HepG2 (cell line): ENCODE results near the gene ABCC10. TPM values are rescaled to one million over a fixed set of nuclear protein-coding genes. Genes with fewer than 3 reads are reported as not detected.

Source experiments
- ATAC-seq: fragments of 200-7000 bp; cut with Tn5 transposase; 3 replicates; pipeline ENCODE4 v1.9.1; 2020; ENCODE audit warnings: mild to moderate bottlenecking, moderate library complexity
- BruUV-seq: library from RNA; stranded (reverse); fragments of 400-500 nt; replicated peaks from 2 replicates; lab custom pipeline; 2021; lab: Mats Ljungman, UMichigan
- CTCF ChIA-PET: fragments of 300-600 bp; formaldehyde crosslinking; extraction: SDS; loops from one replicate; lab custom pipeline; 2021; ENCODE audit warnings: low total read pairs, inconsistent platforms, low intra/inter-chr PET ratio; lab: Yijun Ruan, JAX
- POLR2A ChIA-PET: fragments of 350-600 bp; sonication (Branson Sonifier 250); formaldehyde crosslinking; loops from one replicate; lab custom pipeline; 2020; ENCODE audit warnings: antibody characterized with exemption, inconsistent platforms; lab: Yijun Ruan, JAX
- DNase-seq: peaks from one replicate; pipeline ENCODE4 v3.0.0-alpha.2; 2015; ENCODE audit warnings: low spot score
- FAIRE-seq: peaks from 3 replicates; lab custom pipeline; 2011; peaks lifted over from hg19 to GRCh38; lab: Jason Lieb, UNC
- H2AFZ ChIP-seq: one replicate; pipeline ENCODE4 v1.6.1; 2011; ENCODE audit warnings: low read length, inconsistent platforms
- H3K27ac ChIP-seq: fragments of 300-600 bp; 3 replicates; pipeline ENCODE4 v1.8.0; 2011; ENCODE audit warnings: mixed run types, mild to moderate bottlenecking, mixed read lengths, low read length, inconsistent platforms; ENCODE audit not compliant: insufficient read depth; ENCODE audit errors: extremely low read length
- H3K27me3 ChIP-seq, 2 experiments: fragments of 200-600 bp in 1 of 2; 2 replicates in 1 of 2; 3 replicates in 1 of 2; pipeline versions ENCODE4 v1.6.0 to v1.8.0; 2011; ENCODE audit warnings: low read length in 2 of 2, mild to moderate bottlenecking in 2 of 2, moderate library complexity in 2 of 2, inconsistent platforms in 1 of 2; ENCODE audit not compliant: insufficient read depth in 2 of 2, control insufficient read depth in 1 of 2
- H3K36me3 ChIP-seq, 2 experiments: fragments of 200-600 bp in 1 of 2; replicated peaks in 1 of 2; 2 replicates in 1 of 2; 3 replicates in 1 of 2; pipeline versions ENCODE4 v1.5.1 to v1.8.0; 2011; ENCODE audit warnings: low read length in 2 of 2, inconsistent platforms in 1 of 2; ENCODE audit not compliant: insufficient read depth in 2 of 2, control insufficient read depth in 1 of 2
- H3K4me1 ChIP-seq: 2 replicates; pipeline ENCODE4 v1.5.1; 2012; ENCODE audit warnings: low read length, inconsistent platforms; ENCODE audit not compliant: insufficient read depth
- H3K4me2 ChIP-seq: 2 replicates; pipeline ENCODE4 v1.6.0; 2011; ENCODE audit warnings: low read depth, low read length, inconsistent platforms
- H3K4me3 ChIP-seq, 3 experiments: fragments of 200-600 bp in 1 of 3; sonication (generic), shearing (Covaris generic) in 1 of 3; replicated peaks in 1 of 3; 2 replicates each; pipeline ENCODE4 v1.5.1; 2011 to 2016; ENCODE audit warnings: low read length in 3 of 3, inconsistent platforms in 2 of 3, low read depth in 2 of 3, mild to moderate bottlenecking in 2 of 3, control low read depth in 1 of 3, mixed read lengths in 1 of 3; ENCODE audit not compliant: insufficient read depth in 1 of 3
- H3K79me2 ChIP-seq: one replicate; pipeline ENCODE4 v1.6.1; 2011; ENCODE audit warnings: low read length, inconsistent platforms; ENCODE audit not compliant: insufficient read depth
- H3K9ac ChIP-seq: 2 replicates; pipeline ENCODE4 v1.6.0; 2011; ENCODE audit warnings: mild to moderate bottlenecking, low read depth, low read length, inconsistent platforms; ENCODE audit not compliant: insufficient read depth
- H3K9me3 ChIP-seq: 2 replicates; pipeline ENCODE4 v1.5.1; 2012; ENCODE audit warnings: mild to moderate bottlenecking, low read length
- H4K20me1 ChIP-seq: 2 replicates; pipeline ENCODE4 v1.6.0; 2011; ENCODE audit warnings: inconsistent platforms, mild to moderate bottlenecking, low read length, moderate library complexity; ENCODE audit not compliant: insufficient read depth
- ARHGAP35 ChIP-seq: sonication (generic); formaldehyde crosslinking; IDR thresholded peaks from 2 replicates; pipeline ENCODE4 v1.9.0; 2022; ENCODE audit warnings: mild to moderate bottlenecking, inconsistent platforms, moderate library complexity, missing genetic modification reagents, borderline replicate concordance
- ATF7-NPFF ChIP-seq: sonication (generic); formaldehyde crosslinking; IDR thresholded peaks from 2 replicates; pipeline ENCODE4 v1.8.1; 2023; ENCODE audit warnings: mild to moderate bottlenecking, low read depth, missing genetic modification reagents, moderate library complexity
- NFE2 ChIP-seq: sonication (generic); formaldehyde crosslinking; IDR thresholded peaks from 2 replicates; pipeline ENCODE4 v1.4.0; 2020; ENCODE audit warnings: missing genetic modification reagents
- PAX8 ChIP-seq: sonication (generic); formaldehyde crosslinking; IDR thresholded peaks from 2 replicates; pipeline ENCODE4 v1.8.0; 2022; ENCODE audit warnings: mild to moderate bottlenecking, missing genetic modification reagents, borderline replicate concordance
- PHF5A ChIP-seq: IDR thresholded peaks from one replicate; pipeline ENCODE4 v1.6.1; 2018; ENCODE audit warnings: low read depth, missing genetic modification reagents; ENCODE audit not compliant: unreplicated experiment
- SP4 ChIP-seq: sonication (generic); formaldehyde crosslinking; IDR thresholded peaks from 2 replicates; pipeline ENCODE4 v1.8.1; 2023; ENCODE audit warnings: mild to moderate bottlenecking, missing genetic modification reagents
- THYN1 ChIP-seq: sonication (generic); formaldehyde crosslinking; IDR thresholded peaks from 2 replicates; pipeline ENCODE4 v1.8.1; 2023; ENCODE audit warnings: low read depth, mild to moderate bottlenecking, moderate library complexity, missing genetic modification reagents, borderline replicate concordance
- ZNF570 ChIP-seq: sonication (generic); formaldehyde crosslinking; IDR thresholded peaks from 2 replicates; pipeline ENCODE4 v1.4.0; 2020; ENCODE audit warnings: mild to moderate bottlenecking, missing genetic modification reagents, borderline replicate concordance
- WGBS: methylation state at CpG from one replicate; pipeline ENCODE4 v1.1.6; 2017; ENCODE audit warnings: low lambda C conversion rate; 5-methylcytosine and 5-hydroxymethylcytosine counted together
- in situ Hi-C: cut with HindIII; loops from 2 replicates; pipeline ENCODE4 v1.10.0; 2017; ENCODE audit warnings: low pct_unique_long_range_greater_than_20kb; ENCODE audit not compliant: extremely low pct_ligation_motif_present
- intact Hi-C: fragments of 100-400 bp; cut with micrococcal nuclease; formaldehyde crosslinking; loops from one replicate; pipeline ENCODE4 v1.10.0; 2022; ENCODE audit not compliant: unreplicated experiment
- polyA plus RNA-seq, 8 experiments: library from polyadenylated mRNA; depleted of rRNA in 3 of 8; stranded (reverse) in 7 of 8; unstranded in 1 of 8; fragments of >200 nt; fragmentation: Illumina TruSeq in 4 of 8; extraction: Trizol in 4 of 8; gene quantifications; 2 replicates each; pipeline versions ENCODE4 v1.2.1 to v1.2.3, GENCODE V29; 2011 to 2016; ENCODE audit warnings: low read depth in 4 of 8, missing spikeins in 1 of 8, mixed read lengths in 1 of 8; ENCODE audit not compliant: insufficient read depth in 1 of 8
- total RNA-seq, 5 experiments: library from RNA; depleted of rRNA; stranded (reverse); fragments of >200 nt; fragmentation: Illumina TruSeq; extraction: Trizol; gene quantifications; 2 replicates each; pipeline ENCODE4 v1.2.3, GENCODE V29; 2016; ENCODE audit warnings: low read depth in 1 of 5
- TF ChIP-seq, protein P1 (sequence below): IDR thresholded peaks from 2 replicates; pipeline ENCODE4 v1.6.1; 2016; ENCODE audit warnings: low read depth, missing genetic modification reagents, missing compliant biosample characterization
- TF ChIP-seq, protein P2 (sequence below): sonication (generic); formaldehyde crosslinking; IDR thresholded peaks from 2 replicates; pipeline ENCODE4 v1.4.0; 2020; ENCODE audit warnings: missing genetic modification reagents

Gene ABCC10
- total and polyA plus RNA-seq, 2 of the 13 experiments (the other 11 are each of a cell fraction or from before 2014, with no cell fraction given), result 16.0 to 24.3 TPM

DNA sequence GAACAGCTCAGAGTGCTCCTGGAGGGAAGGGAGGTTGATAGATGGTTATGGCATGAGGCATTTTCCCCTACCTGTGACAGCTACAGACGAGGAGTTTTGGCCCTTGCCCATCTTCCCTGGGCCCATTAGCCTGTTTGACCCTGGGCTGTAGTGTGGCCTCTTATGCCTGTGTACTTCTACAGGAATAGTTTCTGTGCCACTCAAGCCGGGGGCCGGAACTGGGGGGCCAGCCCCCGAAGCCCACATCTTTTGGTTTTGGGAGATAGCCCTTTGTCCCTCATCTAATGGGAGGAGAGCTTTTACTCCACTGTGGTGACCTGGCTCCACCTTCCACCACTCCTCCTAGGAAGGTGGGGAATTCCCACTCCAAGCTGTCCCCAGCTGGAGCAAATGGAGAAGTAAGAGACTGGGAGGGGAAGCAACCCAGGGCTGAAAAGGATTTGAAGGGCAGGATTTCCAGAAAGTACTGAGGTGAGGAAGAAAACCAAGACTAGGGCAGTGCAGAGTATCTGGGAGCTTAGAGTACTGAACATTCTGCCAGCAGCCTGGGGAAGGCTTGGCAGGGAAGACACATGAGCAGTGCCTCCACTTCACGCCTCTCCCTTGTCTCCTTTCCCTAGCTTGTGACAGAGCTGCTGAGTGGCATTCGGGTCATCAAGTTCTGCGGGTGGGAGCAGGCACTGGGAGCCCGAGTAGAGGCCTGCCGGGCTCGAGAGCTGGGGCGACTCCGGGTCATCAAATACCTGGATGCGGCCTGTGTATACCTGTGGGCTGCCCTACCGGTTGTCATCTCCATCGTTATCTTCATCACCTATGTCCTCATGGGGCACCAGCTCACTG is 6.9 kb downstream of the ABCC10 start (continued):
- TF ChIP-seq, protein P1, sequence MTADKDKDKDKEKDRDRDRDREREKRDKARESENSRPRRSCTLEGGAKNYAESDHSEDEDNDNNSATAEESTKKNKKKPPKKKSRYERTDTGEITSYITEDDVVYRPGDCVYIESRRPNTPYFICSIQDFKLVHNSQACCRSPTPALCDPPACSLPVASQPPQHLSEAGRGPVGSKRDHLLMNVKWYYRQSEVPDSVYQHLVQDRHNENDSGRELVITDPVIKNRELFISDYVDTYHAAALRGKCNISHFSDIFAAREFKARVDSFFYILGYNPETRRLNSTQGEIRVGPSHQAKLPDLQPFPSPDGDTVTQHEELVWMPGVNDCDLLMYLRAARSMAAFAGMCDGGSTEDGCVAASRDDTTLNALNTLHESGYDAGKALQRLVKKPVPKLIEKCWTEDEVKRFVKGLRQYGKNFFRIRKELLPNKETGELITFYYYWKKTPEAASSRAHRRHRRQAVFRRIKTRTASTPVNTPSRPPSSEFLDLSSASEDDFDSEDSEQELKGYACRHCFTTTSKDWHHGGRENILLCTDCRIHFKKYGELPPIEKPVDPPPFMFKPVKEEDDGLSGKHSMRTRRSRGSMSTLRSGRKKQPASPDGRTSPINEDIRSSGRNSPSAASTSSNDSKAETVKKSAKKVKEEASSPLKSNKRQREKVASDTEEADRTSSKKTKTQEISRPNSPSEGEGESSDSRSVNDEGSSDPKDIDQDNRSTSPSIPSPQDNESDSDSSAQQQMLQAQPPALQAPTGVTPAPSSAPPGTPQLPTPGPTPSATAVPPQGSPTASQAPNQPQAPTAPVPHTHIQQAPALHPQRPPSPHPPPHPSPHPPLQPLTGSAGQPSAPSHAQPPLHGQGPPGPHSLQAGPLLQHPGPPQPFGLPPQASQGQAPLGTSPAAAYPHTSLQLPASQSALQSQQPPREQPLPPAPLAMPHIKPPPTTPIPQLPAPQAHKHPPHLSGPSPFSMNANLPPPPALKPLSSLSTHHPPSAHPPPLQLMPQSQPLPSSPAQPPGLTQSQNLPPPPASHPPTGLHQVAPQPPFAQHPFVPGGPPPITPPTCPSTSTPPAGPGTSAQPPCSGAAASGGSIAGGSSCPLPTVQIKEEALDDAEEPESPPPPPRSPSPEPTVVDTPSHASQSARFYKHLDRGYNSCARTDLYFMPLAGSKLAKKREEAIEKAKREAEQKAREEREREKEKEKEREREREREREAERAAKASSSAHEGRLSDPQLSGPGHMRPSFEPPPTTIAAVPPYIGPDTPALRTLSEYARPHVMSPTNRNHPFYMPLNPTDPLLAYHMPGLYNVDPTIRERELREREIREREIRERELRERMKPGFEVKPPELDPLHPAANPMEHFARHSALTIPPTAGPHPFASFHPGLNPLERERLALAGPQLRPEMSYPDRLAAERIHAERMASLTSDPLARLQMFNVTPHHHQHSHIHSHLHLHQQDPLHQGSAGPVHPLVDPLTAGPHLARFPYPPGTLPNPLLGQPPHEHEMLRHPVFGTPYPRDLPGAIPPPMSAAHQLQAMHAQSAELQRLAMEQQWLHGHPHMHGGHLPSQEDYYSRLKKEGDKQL (CRISPR knock-in tag), result no peak
- TF ChIP-seq ARHGAP35 (CRISPR knock-in tag), result no peak
- TF ChIP-seq, all 625 proteins: peak for 1

DNA sequence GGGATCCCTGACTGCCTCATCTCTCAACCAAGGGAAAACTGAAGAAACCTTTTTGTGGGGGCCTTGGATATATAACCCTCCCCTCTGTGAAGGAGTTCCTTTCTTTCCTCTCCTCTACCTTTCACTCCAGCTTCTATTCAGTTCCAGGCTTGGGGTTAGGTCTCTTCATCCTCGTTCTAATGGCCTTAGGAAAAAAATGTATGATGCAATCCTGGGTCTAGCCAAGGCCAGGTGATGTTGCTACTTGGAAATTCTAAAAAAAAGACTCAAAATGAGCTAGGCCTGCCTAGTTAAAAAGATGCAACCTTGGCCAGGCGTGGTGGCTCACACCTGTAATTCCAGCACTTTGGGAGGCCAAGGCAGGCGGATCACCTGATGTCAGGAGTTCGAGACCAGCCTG is 7.6 kb downstream of the ABCC10 start:
- Histone ChIP-seq H3K9me3 (no peaks in the 10 kb centered on the region), H3K9ac (no peak overlapping the region), H3K79me2 (no peaks in the 10 kb centered on the region), H3K36me3 (peaks cover 3 to 11% of the 10 kb centered on the region in 2 experiments), H3K27ac (no peak overlapping the region), H3K4me1 (peaks cover 34% of the 10 kb centered on the region), H3K4me2 (no peak overlapping the region), H2AFZ (no peak overlapping the region), H3K4me3 (no peak overlapping the region), H4K20me1 (no peaks in the 10 kb centered on the region), H3K27me3 (no peaks in the 10 kb centered on the region)
- POLR2A ChIA-PET, result interaction anchor here (0.9 to 2.6 kb wide), 6 partner anchors 11 to 195 kb away, joined by 3 to 13 read pairs (median 8); partner anchors contain the start of genes GTPBP2 and TJAP1
- BruUV-seq, result no TSS peak
- DNase-seq, result no peak
- no peak for FAIRE-seq
- CTCF ChIA-PET, result no interaction called here
- no peak for ATAC-seq
- WGBS, result 83% methylated on average over 4 of the region's 4 CpGs
- intact Hi-C loops (loop anchor here (10.0 kb wide), 1 partner anchor 60 kb away; no protein-coding TSS in a partner anchor), in situ Hi-C loops (no loop called here)
- TF ChIP-seq ATF7-NPFF (no peak), THYN1 (no peak), NFE2 (CRISPR knock-in tag) (no peak), PHF5A (CRISPR knock-in tag) (no peak), PAX8 (no peak), SP4 (CRISPR knock-in tag) (no peak), ZNF570 (CRISPR knock-in tag) (no peak)
- TF ChIP-seq, protein P2, sequence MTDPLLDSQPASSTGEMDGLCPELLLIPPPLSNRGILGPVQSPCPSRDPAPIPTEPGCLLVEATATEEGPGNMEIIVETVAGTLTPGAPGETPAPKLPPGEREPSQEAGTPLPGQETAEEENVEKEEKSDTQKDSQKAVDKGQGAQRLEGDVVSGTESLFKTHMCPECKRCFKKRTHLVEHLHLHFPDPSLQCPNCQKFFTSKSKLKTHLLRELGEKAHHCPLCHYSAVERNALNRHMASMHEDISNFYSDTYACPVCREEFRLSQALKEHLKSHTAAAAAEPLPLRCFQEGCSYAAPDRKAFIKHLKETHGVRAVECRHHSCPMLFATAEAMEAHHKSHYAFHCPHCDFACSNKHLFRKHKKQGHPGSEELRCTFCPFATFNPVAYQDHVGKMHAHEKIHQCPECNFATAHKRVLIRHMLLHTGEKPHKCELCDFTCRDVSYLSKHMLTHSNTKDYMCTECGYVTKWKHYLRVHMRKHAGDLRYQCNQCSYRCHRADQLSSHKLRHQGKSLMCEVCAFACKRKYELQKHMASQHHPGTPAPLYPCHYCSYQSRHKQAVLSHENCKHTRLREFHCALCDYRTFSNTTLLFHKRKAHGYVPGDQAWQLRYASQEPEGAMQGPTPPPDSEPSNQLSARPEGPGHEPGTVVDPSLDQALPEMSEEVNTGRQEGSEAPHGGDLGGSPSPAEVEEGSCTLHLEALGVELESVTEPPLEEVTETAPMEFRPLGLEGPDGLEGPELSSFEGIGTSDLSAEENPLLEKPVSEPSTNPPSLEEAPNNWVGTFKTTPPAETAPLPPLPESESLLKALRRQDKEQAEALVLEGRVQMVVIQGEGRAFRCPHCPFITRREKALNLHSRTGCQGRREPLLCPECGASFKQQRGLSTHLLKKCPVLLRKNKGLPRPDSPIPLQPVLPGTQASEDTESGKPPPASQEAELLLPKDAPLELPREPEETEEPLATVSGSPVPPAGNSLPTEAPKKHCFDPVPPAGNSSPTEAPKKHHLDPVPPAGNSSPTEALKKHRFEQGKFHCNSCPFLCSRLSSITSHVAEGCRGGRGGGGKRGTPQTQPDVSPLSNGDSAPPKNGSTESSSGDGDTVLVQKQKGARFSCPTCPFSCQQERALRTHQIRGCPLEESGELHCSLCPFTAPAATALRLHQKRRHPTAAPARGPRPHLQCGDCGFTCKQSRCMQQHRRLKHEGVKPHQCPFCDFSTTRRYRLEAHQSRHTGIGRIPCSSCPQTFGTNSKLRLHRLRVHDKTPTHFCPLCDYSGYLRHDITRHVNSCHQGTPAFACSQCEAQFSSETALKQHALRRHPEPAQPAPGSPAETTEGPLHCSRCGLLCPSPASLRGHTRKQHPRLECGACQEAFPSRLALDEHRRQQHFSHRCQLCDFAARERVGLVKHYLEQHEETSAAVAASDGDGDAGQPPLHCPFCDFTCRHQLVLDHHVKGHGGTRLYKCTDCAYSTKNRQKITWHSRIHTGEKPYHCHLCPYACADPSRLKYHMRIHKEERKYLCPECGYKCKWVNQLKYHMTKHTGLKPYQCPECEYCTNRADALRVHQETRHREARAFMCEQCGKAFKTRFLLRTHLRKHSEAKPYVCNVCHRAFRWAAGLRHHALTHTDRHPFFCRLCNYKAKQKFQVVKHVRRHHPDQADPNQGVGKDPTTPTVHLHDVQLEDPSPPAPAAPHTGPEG (CRISPR knock-in tag), result no peak
